Measurements from ENCODE around the gene CDK17.

- TF ChIP-seq EZH2phosphoT487 (IDR thresholded peaks at IDR 0.05; ENCODE audit: borderline replicate concordance, low read length) = no peak
- TF ChIP-seq CTCF (conservative IDR thresholded peaks at IDR 0.05; ENCODE audit: low read depth, low read length) = no peak
- no peak for TF ChIP-seq EZH2 (IDR thresholded peaks at IDR 0.05; ENCODE audit: low read length, unreplicated experiment)
Observed at GRCh38 chr12:96248136-96248931, 151.9 kb downstream of the CDK17 start.

Measured in PC-3 (cell line).